HG02642 (cell line): Measurements from ENCODE around the gene AGAP2.
"Not testable (repeated sequence)": the region's sequence is repeated elsewhere in the genome, so short reads cannot be mapped to it uniquely, and the experiment has no call there.

ENCODE experiments used
- ATAC-seq: cut with Tn5 transposase; IDR thresholded peaks from one replicate; pipeline ENCODE4 v1.9.1; 2021; ENCODE audit warnings: mild to moderate bottlenecking; ENCODE audit not compliant: unreplicated experiment, poor library complexity

AGAP2 gene

GRCh38 chr12:57738661-57739237 lies at the start of gene AGAP2:
Gene AGAP2 (minus strand): TSS chr12:57738742. CDS start chr12:57738246, 496 bp downstream.
- ATAC-seq = no peak

GRCh38 chr12:57783861-57784260 lies 45.3 kb upstream of the AGAP2 start:
- no peak for ATAC-seq

GRCh38 chr12:57783466-57783801 lies 44.9 kb upstream of the AGAP2 start:
- ATAC-seq = no peak

GRCh38 chr12:57782608-57783465 lies 44.3 kb upstream of the AGAP2 start, which contains the start of gene TSFM:
Gene TSFM (plus strand): TSS chr12:57782787. CDS start chr12:57782802, 15 bp downstream.
- ATAC-seq = peak; percentile 83

- no peak for ATAC-seq
Measured at GRCh38 chr12:57782243-57782607, 43.7 kb upstream of the AGAP2 start.

GRCh38 chr12:57781801-57782200 lies 43.3 kb upstream of the AGAP2 start:
- no peak for ATAC-seq

- no peak for ATAC-seq
Measured at GRCh38 chr12:57781244-57781643, 42.7 kb upstream of the AGAP2 start.

GRCh38 chr12:57780284-57780897 lies 41.8 kb upstream of the AGAP2 start:
- no peak for ATAC-seq

- ATAC-seq = no peak
Measured at GRCh38 chr12:57779736-57780135, 41.2 kb upstream of the AGAP2 start.

GRCh38 chr12:57777911-57778310 lies 39.4 kb upstream of the AGAP2 start:
- no peak for ATAC-seq

- no peak for ATAC-seq
Measured at GRCh38 chr12:57777367-57777766, 38.8 kb upstream of the AGAP2 start.

- no peak for ATAC-seq
Measured at GRCh38 chr12:57776247-57776587, 37.7 kb upstream of the AGAP2 start.

GRCh38 chr12:57775563-57776246 lies 37.2 kb upstream of the AGAP2 start:
- no peak for ATAC-seq

- no peak for ATAC-seq
Measured at GRCh38 chr12:57775044-57775443, 36.5 kb upstream of the AGAP2 start.

- not testable (repeated sequence) for ATAC-seq
Measured at GRCh38 chr12:57774634-57775033, 36.1 kb upstream of the AGAP2 start.

- ATAC-seq = peak; percentile 39
Measured at GRCh38 chr12:57772429-57773322, 34.1 kb upstream of the AGAP2 start, which contains the start of gene EEF1AKMT3. Gene EEF1AKMT3 (plus strand): TSS chr12:57772614. CDS start chr12:57772725, 111 bp downstream.

GRCh38 chr12:57771873-57772428 lies 33.4 kb upstream of the AGAP2 start, which contains the start of gene METTL1:
Gene METTL1 (minus strand): TSS chr12:57772105. CDS start chr12:57772083, 22 bp downstream.
- ATAC-seq = peak; percentile 84

GRCh38 chr12:57771236-57771872 lies 32.8 kb upstream of the AGAP2 start:
- peak; percentile 70 for ATAC-seq

GRCh38 chr12:57770734-57771133 lies 32.2 kb upstream of the AGAP2 start:
- no peak for ATAC-seq
